ENCODE results near the gene TM2D3.
"Not testable (repeated sequence)": the region's sequence is repeated elsewhere in the genome, so short reads cannot be mapped to it uniquely, and the experiment has no call there.

The TM2D3 gene

DNA sequence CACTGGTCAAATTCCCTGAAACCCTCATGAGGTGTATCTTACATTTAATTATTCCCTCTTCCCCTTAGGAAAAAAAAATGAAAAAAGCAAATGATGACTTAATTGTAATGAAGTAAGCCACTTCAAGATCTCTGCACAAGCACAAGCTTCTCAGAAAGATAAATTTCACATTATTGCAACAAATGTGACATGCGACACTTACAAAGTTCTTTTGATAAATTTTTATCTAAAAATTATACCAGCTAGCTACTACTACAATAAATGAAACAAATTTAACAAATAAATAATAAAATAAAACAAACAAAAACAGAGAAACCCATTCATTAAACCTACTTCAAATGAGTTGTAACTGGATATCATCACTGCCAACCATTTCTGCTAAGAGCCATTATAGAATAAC, 10.0 kb upstream of the TM2D3 start:
- in situ Hi-C loops (cut with HindIII; ENCODE audit: low sequenced_read_pairs): no loop called here

DNA sequence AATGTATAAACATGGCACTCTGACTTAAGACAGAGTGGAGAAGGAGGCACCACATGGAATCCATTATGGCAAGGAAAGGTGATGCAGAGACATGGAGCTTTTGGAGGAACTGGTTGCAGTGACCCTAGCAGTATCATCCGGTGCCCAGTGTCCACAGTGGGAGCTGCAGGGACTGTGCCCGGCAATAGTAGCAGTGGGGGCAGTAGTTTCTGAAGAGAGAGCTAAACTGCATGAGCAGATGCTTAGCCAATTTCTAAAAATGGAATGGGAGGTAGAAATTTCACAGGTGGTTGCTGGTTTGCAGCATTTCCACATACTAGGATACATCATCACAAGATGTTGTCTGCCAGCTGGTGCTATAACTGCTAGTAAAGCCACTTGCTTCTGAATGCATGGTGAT, 7.8 kb upstream of the TM2D3 start:
- DNase-seq (ENCODE audit: low read depth, low spot score): no peak
- TF ChIP-seq, protein P1, sequence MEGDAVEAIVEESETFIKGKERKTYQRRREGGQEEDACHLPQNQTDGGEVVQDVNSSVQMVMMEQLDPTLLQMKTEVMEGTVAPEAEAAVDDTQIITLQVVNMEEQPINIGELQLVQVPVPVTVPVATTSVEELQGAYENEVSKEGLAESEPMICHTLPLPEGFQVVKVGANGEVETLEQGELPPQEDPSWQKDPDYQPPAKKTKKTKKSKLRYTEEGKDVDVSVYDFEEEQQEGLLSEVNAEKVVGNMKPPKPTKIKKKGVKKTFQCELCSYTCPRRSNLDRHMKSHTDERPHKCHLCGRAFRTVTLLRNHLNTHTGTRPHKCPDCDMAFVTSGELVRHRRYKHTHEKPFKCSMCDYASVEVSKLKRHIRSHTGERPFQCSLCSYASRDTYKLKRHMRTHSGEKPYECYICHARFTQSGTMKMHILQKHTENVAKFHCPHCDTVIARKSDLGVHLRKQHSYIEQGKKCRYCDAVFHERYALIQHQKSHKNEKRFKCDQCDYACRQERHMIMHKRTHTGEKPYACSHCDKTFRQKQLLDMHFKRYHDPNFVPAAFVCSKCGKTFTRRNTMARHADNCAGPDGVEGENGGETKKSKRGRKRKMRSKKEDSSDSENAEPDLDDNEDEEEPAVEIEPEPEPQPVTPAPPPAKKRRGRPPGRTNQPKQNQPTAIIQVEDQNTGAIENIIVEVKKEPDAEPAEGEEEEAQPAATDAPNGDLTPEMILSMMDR (IDR thresholded peaks at IDR 0.05; ENCODE audit: low read depth, low read length): no peak
- no peak overlapping the region for H3K4me3 ChIP-seq (ENCODE audit: low read depth, low read length)
- in situ Hi-C loops (cut with HindIII; ENCODE audit: low sequenced_read_pairs): no loop called here

More for the DNA sequence above, 10.0 kb upstream of the TM2D3 start:
- no peak overlapping the region for H3K4me3 ChIP-seq (ENCODE audit: low read depth, low read length)
- TF ChIP-seq, protein P1 (IDR thresholded peaks at IDR 0.05; ENCODE audit: low read depth, low read length): no peak
- DNase-seq (ENCODE audit: low read depth, low spot score): no peak

DNA sequence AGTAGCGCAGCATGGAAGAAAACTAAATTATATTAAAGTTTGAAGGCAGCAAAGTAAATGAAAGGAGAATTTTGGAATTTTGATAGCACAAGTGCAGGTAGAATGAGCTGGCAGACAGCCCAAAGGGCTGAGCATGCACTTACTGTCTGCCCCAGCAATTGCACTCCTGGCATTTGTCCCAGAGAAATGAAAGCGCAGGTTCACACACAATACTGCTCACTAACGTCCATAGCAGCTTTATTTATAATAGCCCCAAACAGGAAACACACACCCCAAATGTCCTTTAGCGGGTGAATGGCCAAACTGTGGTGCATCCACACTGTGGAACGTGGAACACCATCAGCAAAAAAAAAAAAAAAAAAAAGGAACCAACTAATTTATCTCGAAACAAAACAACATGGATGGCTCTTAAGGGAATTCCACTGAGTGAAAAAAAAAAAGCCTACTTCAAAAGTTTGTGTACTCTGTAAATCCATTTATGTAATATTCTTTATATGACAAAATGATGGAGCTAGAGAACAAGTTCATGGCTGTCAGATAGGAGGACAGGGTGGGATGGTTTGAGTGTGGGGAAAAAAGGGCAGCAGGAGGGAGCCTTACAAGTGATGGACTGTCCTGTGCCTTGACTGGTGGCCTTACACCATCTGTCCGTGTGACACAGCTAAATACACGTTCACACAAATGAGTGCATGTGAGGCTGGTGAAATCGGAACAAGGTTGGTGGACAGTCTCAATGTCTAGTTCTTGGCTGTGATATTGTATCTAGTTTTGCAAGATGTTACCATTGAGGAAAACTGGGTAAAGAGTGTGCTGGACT, 6.0 kb upstream of the TM2D3 start:
- DNase-seq (ENCODE audit: low read depth, low spot score): no peak
- in situ Hi-C loops (cut with HindIII; ENCODE audit: low sequenced_read_pairs): no loop called here
- TF ChIP-seq, protein P1 (IDR thresholded peaks at IDR 0.05; ENCODE audit: low read depth, low read length): no peak
- no peak overlapping the region for H3K4me3 ChIP-seq (ENCODE audit: low read depth, low read length)

DNA sequence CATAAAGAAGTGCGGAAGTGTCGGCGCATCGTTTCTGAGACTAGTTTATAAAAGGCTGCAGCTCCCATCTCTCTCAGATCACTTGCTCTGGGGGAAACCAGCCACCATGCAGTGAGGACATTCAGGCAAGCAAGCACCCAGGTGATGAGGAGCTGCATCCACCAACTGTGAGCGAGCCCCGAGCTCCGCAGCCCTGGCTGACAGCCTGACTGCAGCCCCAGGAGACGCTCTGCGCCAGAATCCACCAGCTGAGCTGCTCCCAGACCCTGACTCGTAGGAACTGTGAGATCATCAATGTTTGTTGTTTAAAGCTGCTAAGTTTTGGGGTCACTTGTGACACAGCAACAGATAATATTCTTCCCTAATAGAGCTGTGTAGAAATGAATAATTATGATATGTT, 5.0 kb upstream of the TM2D3 start:
- TF ChIP-seq, protein P1 (IDR thresholded peaks at IDR 0.05; ENCODE audit: low read depth, low read length): no peak
- H3K4me3 ChIP-seq (ENCODE audit: low read depth, low read length): no peak overlapping the region
- DNase-seq (ENCODE audit: low read depth, low spot score): no peak
- in situ Hi-C loops (cut with HindIII; ENCODE audit: low sequenced_read_pairs): no loop called here

DNA sequence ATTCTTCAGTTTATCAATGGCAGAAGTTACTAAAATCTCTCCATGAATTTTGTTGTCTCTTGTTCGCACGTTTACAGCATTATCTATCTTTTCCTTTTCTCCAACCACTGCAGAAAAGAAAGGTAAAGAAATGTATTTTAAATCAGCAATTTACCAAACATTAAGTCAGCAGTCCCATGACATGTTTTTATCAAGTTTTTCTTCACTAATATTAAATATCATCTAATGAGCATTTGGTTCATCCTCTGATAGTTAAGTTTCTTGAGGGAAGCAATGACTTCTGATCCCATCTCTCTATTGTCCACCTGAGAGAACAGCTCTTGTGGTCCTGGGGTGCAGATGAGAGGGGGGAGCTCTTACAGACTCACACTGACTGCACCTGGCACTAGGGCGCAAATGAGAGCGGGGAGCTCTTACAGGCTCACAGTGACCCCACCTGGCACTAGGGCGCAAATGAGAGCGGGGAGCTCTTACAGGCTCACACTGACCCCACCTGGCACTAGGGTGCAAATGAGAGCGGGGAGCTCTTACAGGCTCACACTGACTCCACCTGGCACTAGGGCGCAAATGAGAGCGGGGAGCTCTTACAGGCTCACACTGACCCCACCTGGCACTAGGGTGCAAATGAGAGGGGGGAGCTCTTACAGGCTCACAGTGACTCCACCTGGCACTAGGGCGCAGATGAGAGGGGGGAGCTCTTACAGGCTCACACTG, 2.6 kb upstream of the TM2D3 start:
- DNase-seq (ENCODE audit: low read depth, low spot score); in situ Hi-C loops (cut with HindIII; ENCODE audit: low sequenced_read_pairs); H3K4me3 ChIP-seq (ENCODE audit: low read depth, low read length): not testable (repeated sequence)

DNA sequence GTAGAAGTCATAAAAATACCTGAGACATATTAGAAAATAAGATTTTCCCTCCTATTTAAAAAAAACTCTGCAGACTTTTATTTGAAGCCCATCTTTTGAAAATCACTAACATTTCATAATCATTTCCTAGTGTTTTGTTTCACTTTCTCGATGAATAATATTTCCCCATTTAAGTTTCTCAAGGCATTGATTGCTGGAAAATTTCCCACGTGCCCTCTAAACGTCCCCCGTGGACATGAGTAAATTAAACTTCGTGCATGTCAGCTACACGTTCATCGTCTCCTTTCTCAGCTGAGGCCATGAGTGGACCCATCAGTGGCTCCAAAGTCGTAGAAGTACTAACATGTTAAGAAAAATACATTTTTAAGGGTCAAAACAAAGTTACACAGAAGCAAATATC, 2.0 kb upstream of the TM2D3 start:
- in situ Hi-C loops (cut with HindIII; ENCODE audit: low sequenced_read_pairs): no loop called here
- no peak for DNase-seq (ENCODE audit: low read depth, low spot score)
- TF ChIP-seq, protein P1 (IDR thresholded peaks at IDR 0.05; ENCODE audit: low read depth, low read length): no peak
- H3K4me3 ChIP-seq (ENCODE audit: low read depth, low read length): no peak overlapping the region

Measured in astrocyte of the spinal cord (primary cell).